ENCODE results near the gene CCDC80. TPM values are rescaled to one million over a fixed set of nuclear protein-coding genes. Genes with fewer than 3 reads are reported as not detected.

The CCDC80 gene
- polyA plus RNA-seq, 3 donors = 0.05 TPM; not detected in 2

DNA sequence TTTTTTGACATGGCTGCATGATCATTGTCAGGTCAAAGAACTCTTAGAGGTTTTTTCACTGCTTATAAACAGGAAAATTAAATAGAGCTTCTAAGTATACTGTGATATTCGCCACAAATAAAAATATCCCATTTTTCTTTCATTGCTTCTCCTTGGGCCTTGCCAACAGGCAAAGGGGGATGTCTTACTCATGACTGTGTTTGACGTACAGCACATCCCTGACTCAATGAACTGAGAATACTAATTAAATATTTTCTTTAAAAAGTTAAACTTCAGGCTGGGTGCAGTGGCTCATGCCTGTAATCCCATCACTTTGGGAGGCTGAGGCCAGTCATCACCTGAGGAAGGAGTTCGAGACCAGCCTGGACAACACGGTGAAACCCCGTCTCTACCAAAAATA is 41.4 kb upstream of the CCDC80 start:
- WGBS (ENCODE audit: insufficient coverage) = 100% methylated on average over 1 of the region's 5 CpGs
- Histone ChIP-seq H3K4me3 (replicated peaks in 1 of 3; ENCODE audit: low read depth in 2 of 3, low read length in 3 of 3) (no peak overlapping the region), H3K36me3 (replicated peaks in 1 of 2; ENCODE audit: control insufficient read depth in 1 of 2, insufficient read depth in 2 of 2, low read length in 2 of 2) (no peaks in the 10 kb centered on the region)

DNA sequence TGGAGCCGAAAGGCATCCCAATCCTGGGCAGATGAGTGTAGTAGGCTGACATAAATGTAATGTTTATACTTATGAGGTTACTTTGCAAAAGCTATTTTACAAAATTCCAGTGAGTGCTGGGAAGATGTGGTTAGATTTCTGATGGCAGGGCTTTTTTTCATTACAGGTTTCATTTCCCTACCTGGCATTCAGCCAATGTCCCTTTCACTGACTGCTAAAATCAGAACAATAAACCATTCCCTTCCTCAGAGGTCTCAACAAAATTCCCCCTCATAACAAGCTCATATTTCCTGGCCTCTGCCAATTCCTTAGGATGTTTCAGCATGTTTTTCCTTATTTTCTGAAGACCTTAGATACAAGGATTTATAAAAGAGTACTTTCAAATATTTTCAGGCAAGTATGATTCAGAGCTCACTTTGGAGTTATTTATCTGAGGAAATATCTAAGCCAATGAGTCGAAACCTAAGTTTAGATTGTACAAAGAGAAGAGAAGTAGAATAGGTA is 40.9 kb upstream of the CCDC80 start:
- intact Hi-C loops (cut with micrococcal nuclease) = no loop called here
- Mint-ChIP-seq H3K9me3 (peaks cover 0 to 3% (median 0%) of the 10 kb centered on the region in 7 donors), H3K4me3 (no peak overlapping the region), H3K4me1 (peaks cover 41% of the 10 kb centered on the region), H3K27me3 (ENCODE audit: low read depth in 3 of 3) (peaks cover 0 to 6% (median 1%) of the 10 kb centered on the region in 3 donors), H3K27ac (peak overlapping the region in 3 of 7 donors; percentile 27 to 37 (median 30)), H3K36me3 (no peaks in the 10 kb centered on the region)
- Histone ChIP-seq H3K79me2 (ENCODE audit: insufficient read depth, low read length) (no peaks in the 10 kb centered on the region), H3K9me3 (replicated peaks in 1 of 2; ENCODE audit: control insufficient read depth in 1 of 2, insufficient read depth in 1 of 2, low read length in 2 of 2) (no peaks in the 10 kb centered on the region), H3K9ac (ENCODE audit: insufficient read depth, low read length, poor library complexity, severe bottlenecking) (no peak overlapping the region), H3K27ac (ENCODE audit: low read depth in 1 of 2, low read length in 2 of 2) (no peak overlapping the region), H3K4me3 (replicated peaks in 1 of 3; ENCODE audit: low read depth in 2 of 3, low read length in 3 of 3) (no peak overlapping the region), H3K4me2 (replicated peaks; ENCODE audit: extremely low read depth, low read length, poor library complexity, severe bottlenecking) (peak overlapping the region; percentile 5), H3K4me1 (ENCODE audit: control insufficient read depth in 1 of 2, insufficient read depth in 2 of 2, low read length in 2 of 2) (peaks cover 34 to 40% of the 10 kb centered on the region in 2 donors), H4K20me1 (ENCODE audit: insufficient read depth, low read length) (no peaks in the 10 kb centered on the region), H2AFZ (ENCODE audit: insufficient read depth, low read depth, low read length, poor library complexity, severe bottlenecking) (no peak overlapping the region), H3K36me3 (replicated peaks in 1 of 2; ENCODE audit: control insufficient read depth in 1 of 2, insufficient read depth in 2 of 2, low read length in 2 of 2) (no peaks in the 10 kb centered on the region), H3K27me3 (ENCODE audit: control insufficient read depth in 2 of 2, insufficient read depth in 2 of 2, low read length in 2 of 2) (no peaks in the 10 kb centered on the region)
- peak in 1 of 3 donors; percentile 17 for DNase-seq
- no CpG with 5 or more reads among the region's 2 CpGs for WGBS (ENCODE audit: insufficient coverage)
- TF ChIP-seq CTCF (IDR thresholded peaks at IDR 0.05) = no peak

More for the DNA sequence above, 41.4 kb upstream of the CCDC80 start:
- no peak for TF ChIP-seq CTCF (IDR thresholded peaks at IDR 0.05)
- DNase-seq = no peak
- Histone ChIP-seq H4K20me1 (ENCODE audit: insufficient read depth, low read length) (no peaks in the 10 kb centered on the region), H3K27ac (ENCODE audit: low read depth in 1 of 2, low read length in 2 of 2) (no peak overlapping the region), H3K9ac (ENCODE audit: insufficient read depth, low read length, poor library complexity, severe bottlenecking) (no peak overlapping the region), H3K79me2 (ENCODE audit: insufficient read depth, low read length) (no peaks in the 10 kb centered on the region), H3K4me1 (ENCODE audit: control insufficient read depth in 1 of 2, insufficient read depth in 2 of 2, low read length in 2 of 2) (peaks cover 29 to 35% of the 10 kb centered on the region in 2 donors), H3K4me2 (replicated peaks; ENCODE audit: extremely low read depth, low read length, poor library complexity, severe bottlenecking) (no peak overlapping the region), H3K27me3 (ENCODE audit: control insufficient read depth in 2 of 2, insufficient read depth in 2 of 2, low read length in 2 of 2) (no peaks in the 10 kb centered on the region), H2AFZ (ENCODE audit: insufficient read depth, low read depth, low read length, poor library complexity, severe bottlenecking) (no peak overlapping the region), H3K9me3 (replicated peaks in 1 of 2; ENCODE audit: control insufficient read depth in 1 of 2, insufficient read depth in 1 of 2, low read length in 2 of 2) (no peaks in the 10 kb centered on the region)
- intact Hi-C loops (cut with micrococcal nuclease) = no loop called here
- Mint-ChIP-seq H3K27me3 (ENCODE audit: low read depth in 3 of 3) (peaks cover 0 to 6% (median 1%) of the 10 kb centered on the region in 3 donors), H3K9me3 (peaks cover 0 to 3% (median 0%) of the 10 kb centered on the region in 7 donors), H3K27ac (no peak overlapping the region), H3K4me1 (peaks cover 36% of the 10 kb centered on the region), H3K36me3 (no peaks in the 10 kb centered on the region), H3K4me3 (no peak overlapping the region)
